ENCODE results near the gene SPDYE4.
A peak's percentile ranks its signal among the peaks of the same experiment; 100 is the strongest.
"Not testable (repeated sequence)": the region's sequence is repeated elsewhere in the genome, so short reads cannot be mapped to it uniquely, and the experiment has no call there.

Gene SPDYE4, protein sequence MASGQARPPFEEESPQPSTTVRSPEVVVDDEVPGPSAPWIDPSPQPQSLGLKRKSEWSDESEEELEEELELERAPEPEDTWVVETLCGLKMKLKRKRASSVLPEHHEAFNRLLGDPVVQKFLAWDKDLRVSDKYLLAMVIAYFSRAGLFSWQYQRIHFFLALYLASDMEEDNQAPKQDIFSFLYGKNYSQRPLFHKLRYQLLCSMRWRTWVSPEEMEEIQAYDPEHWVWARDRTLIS

DNA sequence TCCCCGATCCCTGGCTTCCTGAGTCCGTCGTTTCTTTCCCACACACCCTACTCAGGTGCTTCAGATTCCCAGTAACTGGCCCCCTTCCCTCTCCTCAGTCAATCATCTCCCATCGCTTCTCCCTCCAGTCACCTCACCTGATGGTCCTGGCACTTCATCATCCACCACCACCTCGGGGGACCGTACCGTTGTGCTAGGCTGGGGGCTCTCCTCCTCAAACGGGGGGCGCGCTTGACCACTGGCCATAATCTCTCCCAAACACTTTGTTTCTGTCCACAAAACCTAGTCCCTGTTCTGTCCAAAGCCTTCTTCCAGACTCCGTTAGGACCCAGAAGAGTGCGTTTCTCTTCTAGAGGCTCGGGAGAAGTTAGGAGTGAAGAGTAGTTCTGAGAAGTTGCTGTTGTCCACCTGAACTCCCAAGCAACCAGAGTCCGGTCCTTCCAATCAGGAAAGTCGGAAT lies at the start of gene SPDYE4:
SPDYE4 (minus strand) TSS at position 410 of the 460 bp plus-strand sequence; CDS start at position 246, 164 bp downstream.
- DNase-seq: no peak

DNA sequence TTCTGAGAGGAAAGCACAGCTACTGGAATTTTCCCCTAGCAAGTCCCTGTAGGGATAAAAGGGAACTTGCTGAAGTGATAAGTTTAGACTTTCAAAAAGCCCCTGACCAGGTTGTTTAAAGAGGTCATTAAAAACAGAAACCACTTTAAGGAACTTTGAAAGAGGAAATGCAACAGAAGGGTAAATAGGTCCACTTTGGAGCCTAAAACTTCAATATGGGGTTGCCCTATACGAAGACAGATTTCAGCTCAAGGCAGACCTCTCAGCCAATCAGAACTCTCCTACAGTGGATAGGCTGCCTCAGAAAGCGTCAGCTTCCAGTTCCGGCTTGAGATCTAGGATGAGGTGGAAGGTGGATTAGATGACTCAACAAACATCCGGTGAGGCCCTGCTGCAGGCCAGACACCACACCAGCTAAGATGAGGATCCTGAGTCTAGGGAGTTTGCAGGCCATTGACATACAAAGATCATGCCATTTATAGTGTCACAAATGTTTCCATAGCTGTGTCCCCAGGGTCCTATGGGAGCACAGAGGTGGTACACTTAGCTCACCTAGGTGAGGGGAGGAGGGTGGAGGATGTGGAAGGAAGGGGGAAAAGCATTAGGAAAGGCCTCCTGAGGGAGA lies 48.7 kb upstream of the SPDYE4 start:
- peak in 1 of 2 donors; percentile 11 for DNase-seq

DNA sequence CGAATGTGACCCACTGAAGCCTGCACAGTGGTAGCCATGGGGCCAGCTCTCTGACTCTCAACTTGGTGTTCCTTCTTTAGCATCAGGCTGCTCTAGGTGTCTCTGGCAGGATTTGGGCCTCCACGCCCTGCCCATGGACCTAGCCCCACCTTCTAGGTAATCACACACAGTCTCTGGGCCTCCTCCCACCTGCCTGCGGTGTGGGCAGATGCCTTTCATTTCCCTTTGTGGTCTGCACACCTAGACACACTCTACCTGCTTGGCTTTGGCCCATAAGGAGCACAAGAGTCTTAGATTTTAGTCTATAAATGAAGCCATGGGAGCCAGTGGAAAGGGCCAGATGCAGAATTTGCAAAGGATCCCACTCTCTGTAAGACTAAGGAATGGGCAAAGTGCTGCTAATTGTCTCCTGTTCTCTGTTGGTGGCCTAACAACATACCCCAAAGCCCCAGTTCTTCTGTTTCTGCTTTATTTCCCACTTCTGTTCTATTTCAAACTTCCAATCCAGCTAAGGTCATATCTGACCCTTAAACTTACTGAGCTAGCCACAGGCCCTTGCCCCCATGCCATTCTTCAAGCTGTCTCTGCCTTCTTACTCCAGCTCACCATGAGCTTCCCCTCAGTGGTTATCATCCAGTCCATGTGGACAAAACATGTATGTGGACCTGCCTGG lies 48.0 kb upstream of the SPDYE4 start:
- DNase-seq: no peak

DNA sequence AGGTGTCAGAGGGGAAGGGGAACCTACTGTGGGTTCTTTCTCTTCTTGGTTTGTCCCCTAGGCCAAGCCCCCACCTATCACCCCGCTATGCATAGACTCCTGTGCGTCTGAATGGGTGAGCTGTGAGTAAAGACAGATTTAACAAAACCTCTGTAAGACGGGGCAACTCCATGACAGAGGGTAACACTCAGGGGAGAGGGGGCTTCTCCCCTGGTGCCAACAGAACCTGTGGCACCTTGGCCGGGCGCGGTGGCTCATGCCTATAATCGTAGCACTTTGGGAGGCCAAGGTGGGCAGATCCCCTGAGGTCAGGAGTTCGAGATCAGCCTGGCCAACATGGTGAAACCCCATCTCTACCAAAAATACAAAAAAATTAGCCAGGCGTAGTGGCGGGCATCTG lies 47.0 kb upstream of the SPDYE4 start:
- not testable (repeated sequence) for DNase-seq

DNA sequence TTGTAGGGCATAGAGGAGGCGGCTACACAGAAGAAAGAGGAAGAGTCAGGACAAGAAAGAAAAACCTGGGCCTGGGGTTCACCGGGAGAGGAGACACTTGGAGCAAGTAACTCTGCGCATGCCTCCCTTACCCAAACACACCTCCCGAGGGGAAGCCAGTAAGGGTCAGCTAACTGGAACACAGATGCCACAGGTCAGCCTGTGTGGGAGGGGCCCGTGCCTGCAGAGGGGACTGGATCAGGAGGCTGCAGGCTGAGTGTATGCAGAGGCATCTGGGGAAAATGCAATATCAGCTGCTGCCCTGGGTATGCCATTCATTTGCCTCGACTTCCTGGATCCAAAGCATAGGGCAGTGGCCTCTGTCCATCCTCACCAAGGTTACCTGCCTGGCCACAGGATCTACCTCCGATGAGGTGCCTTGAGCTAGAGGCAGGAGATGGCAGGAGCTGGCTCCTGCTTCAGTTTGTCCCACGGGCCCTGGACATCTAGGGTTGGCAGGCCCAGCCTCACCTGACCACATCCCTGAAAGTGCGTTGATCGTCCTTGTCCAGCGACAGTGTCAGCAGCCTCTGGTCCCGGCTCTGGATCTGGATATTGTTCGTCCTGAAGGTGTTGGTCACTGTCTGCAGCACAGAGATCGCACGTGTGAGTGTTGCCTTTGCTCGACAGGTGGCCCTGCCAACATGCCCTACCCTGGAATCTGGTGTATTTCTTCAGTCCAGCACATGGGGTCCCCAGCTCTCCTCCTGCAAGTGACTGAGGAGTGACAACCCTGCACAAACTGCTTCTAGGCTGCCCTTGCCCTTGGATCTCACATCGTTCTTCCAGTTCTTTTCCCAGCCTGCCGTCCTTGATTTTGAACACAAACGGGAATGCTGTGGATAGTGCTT lies 45.4 kb upstream of the SPDYE4 start:
- DNase-seq: no peak

DNA sequence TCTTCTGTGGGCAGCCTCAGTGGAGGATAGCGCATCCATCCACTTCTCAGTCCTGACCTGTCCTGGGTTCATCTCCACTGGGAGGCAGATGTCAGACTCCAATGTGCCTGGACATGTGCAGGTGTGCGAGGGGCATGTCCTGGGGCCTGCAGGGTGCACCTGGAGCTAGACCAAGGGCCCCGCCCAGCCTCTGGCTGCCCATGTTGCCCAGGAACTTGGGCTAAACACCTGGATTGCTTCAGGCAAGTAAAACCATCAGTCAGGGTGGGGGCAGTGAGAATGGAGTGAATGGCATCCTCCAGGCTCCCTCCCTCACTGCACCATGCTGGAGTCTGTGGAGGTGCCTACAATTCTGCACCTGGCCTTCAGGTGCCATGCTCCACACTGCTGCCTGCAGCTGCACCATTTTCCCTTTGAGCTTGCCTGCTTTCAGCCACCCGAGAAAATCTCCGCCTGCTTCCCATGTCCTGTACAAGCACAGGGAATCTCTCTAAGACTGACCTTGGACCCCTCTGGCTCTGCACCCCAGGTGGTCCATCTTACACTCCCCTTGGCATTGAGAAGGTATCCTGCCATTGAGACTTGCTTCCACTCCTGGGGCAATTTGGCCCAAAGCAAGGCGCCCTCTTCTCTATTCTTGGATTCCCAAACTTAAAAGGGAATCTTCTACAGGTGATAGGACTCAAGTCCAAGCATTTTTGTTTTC lies 42.9 kb upstream of the SPDYE4 start:
- DNase-seq: no peak

DNA sequence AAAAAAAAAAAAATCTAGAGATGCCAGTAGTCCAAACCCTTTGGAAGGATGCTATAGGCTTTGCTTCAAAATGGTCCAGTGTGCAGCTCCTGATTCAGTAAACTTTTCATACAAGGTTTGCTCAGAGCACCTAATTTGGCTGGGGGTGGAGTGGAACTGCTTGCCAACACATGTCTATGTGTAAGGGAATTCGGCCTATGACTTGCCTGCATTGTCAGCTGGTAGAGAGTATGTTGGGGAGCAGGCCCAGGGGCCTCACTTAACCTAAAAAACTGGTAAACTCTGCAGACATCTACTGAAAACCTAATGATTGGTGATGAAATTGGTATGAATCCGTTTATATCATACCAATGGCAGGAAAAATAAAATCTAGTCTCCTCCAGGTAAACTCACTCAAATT lies 42.3 kb upstream of the SPDYE4 start:
- DNase-seq: no peak

DNA sequence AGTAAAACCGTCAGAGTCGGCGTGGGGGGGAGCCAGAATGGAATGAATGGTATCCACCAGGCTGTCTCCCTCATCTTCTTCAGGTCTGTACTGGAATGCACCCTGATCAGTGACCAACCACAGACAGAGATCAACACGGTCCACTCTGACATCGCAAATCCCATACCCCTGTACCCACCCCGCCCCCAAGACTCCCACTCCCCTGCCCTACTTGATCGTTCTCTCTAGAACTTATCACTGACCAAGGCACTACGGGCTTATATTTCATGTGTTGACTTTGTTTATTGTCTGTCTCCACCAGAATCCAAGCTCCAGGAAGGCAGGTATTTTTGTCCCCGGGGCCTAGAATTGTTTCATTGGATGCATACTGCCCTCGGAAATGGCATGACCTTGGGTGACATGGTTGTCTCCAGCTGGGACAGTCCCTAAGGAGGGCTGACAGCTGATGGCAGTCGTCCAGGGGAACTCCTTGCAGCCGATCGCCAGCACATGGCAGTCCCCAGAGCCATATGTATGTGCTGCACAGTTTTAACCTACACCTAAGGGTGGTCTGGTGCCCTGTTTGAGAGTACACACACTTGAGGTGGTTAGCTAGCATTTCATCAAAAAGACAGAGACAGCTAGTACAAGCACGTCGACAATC lies 41.3 kb upstream of the SPDYE4 start:
- no peak for DNase-seq

DNA sequence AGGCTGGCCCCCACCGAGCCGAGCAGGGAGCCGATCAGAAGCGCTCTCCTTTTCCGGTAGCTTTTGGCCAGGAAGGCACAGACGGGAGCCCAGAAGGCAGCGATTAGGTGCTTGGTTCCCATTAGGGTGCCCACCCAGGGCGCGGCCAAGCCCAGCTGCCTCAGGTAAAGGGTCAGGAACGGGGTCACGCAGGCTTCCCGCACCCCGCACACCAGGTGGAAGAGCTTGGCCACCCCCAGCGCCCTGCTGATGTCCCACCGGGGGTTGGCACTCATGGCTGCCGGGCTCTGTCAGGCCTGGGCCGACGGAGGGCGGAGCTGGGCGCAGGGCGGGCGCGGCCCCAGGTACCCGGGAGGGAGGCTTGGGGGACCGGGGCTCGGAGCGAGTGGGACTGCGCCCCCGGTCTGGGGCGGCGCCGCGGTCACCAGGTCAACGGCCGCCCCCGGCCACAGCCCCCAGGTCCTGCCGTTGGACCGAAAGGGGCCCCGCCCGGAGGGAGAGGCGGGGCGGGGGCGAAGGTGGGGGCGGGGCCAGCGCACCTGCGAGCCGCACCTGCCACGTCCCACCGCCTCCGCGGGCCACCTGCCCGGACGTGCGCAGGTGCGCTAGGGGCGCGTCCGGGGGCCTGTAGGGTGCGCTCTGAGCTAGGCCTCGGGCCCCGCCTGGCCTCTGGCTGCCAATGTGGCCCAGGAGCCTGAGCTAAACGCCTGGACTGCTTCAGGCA lies 40.7 kb upstream of the SPDYE4 start, which contains the start of gene MFSD6L:
MFSD6L (minus strand) TSS at position 520 of the 724 bp plus-strand sequence; CDS start at position 275, 245 bp downstream.
- no peak for DNase-seq

DNA sequence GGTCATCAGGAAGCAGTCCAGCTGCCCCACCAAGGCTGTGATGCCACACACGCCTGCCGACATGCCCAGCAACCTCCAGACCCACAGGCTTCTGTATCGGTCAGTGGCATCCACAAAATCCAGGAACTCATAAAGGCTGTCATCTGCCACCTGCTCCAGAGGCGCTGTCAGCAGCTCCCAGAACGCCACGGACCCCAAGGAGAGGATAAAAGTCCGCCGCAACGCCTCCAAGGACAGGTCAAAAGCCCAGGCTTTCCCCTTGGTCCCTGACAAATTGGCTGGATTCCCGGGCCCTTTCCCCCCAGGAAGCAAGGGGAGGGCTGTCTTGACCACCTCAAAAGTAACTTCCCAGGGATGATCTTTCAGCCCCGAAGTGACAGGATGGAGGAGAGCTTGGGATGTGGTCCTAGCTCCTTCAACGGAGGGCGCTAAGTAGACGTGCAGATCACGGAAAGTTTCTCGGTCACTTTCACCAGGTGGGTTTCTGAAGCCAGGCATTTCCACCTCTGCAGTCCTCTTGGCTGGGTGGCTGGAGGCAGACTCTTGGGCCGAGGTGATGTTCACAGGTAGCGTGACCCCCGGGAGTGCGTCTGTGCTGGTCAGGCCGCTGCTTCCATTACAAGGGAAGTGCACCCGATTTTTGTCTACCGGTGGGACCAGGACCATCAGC lies 40.0 kb upstream of the SPDYE4 start:
- no peak for DNase-seq

DNA sequence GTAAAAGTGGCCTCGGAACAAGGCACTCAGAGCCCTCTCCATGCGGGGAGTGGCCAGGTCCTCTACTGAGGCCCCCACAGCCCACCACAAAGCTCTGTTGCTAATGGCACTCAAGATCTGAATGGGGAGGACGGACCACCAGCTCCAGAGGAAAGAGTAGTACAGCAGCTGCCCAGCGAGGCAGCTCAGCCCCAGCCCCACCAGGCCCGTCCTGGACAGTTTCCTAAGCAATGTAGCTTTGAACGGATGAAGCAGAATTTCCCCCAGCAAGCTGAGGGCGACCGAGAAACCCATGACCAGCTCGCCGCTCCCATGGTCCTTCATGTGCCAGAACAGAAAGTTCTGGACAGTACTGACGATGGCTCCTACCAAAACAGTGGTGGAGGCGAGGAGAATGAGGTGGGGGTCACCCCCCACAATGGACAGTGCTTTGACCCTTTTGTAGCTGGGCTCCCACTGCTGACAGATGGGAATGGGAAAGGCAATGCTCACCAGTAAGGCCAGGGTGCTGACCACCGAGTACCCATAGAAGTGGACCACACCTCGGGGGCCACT lies 39.4 kb upstream of the SPDYE4 start:
- no peak for DNase-seq

DNA sequence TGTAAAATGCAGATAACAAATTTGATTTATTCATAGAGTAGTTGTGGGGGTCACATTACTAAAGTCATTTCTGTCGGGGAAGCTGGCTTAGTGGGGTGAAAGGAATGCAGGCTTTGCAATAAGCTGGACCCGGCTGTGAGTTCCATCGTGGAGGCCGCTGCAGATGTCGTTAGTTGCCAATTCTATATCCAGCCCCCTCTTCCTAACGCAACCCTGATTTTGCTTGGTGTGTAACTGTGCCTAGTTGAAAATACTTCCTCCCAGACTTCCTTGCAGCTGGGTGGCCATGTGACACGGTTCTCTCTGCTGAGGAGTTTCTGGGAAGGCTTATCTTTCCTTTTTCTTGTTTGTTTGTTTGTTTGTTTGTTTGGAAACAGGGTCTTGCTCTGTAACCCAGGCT lies 36.3 kb upstream of the SPDYE4 start:
- no peak for DNase-seq

DNA sequence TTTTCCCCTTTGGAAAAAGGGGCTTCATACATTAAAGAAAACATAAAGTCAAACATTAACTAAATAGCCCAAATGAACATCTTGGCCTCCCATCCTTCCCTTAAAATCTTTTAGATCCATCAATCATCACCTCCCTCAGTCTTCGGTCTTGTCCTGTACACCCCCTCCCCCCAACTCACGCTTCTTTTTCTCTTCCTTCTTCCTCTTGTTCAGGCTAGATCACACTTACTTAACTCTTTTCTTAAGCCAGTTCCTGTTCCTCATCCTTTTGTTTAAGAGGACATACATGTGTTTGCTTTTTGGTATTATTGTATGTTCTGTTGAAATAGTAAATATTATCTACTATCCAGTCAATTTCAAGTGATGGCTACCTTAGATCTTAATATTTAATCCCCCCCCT lies 35.3 kb upstream of the SPDYE4 start:
- peak in 1 of 2 donors; percentile 7 for DNase-seq

DNA sequence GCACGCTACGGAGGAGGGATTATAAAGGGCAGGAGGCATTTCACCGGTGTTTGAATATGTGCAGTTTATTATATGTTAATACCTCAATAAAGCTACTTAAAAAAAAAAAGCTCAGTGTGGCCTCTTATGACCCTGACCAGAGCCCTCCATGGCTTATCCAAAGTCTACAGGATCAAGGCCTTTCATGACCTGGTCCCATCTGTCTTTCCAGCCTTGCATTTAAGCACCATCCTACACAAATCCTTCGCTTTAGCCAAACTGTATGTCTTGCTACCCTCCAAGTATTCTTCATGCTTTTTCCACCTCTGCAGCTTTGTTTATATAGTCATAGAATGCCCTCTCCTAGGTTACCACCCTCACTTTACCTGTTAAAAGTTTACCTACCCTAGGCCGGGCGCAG lies 34.3 kb upstream of the SPDYE4 start:
- no peak for DNase-seq

DNA sequence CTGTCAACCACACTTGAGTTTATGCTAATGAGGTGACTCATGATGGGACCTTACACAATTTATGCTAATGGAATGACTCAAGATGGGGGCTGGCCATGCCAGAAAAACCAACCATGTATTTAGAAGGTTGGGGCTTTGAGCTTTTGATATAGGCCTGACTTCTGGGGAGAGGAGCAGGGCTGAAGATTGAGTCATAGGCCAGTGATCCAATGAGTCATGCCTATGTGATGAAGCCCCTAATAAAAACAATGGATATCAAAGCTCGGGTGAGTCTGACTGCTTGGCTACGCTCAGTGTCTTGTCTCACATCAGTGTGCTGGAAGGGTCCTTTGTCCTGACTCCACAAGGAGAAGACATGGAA lies 33.5 kb upstream of the SPDYE4 start:
- no peak for DNase-seq

DNA sequence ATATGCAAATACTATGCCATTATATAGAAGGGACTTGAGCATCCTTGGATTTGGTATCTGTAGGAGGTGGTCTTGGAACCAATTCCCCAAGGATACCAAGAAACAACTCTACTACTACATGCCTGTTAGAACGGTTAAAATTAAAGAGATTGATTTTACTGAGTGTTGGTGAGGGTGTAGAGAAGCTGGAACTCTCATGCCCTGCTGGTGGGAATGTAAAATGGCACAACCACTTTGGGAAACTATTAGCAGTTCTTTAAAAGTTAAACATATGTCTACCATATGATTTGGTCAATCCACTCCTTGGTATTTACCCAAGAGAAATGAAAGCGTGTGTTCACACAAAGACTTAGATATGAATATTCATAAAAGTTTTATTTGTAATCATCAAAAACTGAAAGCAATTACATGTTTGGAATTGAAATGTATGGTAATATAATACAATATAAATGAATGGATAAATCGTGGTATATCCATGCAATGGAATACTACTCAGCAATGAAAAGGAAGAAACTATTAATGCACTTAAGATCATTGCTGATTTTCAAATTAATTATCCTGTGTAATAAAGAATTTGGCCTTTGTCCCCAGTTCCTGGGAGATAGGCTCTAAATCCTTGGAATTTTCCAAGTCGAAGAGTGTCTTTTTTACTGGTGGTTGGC lies 33.0 kb upstream of the SPDYE4 start:
- no peak for DNase-seq

DNA sequence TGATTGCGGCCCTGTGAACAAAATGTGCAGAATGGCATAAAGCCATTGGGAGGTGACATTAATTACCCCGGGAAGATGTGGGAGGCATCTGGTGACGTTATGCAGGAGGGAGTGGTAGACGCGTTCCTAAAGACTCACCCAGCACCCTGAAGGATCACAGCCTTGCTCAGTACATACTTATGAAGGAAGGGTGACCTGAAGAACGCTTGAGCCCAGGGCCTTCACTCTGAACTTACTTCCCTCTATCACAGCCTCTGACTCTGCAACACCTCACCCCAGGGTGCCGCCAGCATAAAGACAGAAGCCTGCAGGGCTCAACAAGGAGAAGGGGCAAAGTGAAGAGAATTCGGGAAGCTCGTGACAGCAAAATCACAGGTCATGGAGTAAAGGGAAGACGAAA lies 31.4 kb upstream of the SPDYE4 start:
- DNase-seq: no peak

DNA sequence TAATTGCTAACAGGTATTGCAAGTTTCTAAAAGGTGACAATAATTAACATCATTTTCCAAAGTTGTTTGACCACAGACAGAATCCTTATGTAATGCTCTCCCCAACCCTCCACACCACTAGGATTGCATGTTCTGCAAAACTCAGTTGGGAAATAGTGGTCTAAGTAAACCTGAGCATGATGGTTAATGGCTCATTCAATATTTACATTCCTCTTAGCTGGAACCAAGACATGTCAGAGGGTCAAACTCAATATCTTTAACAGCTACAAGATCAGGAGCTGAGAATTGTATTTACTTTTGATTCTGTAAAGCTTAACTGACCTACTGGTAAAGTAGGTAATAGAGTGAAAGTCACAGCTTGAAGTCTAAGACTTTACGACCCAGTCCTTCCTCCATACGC lies 30.7 kb upstream of the SPDYE4 start:
- DNase-seq: no peak

DNA sequence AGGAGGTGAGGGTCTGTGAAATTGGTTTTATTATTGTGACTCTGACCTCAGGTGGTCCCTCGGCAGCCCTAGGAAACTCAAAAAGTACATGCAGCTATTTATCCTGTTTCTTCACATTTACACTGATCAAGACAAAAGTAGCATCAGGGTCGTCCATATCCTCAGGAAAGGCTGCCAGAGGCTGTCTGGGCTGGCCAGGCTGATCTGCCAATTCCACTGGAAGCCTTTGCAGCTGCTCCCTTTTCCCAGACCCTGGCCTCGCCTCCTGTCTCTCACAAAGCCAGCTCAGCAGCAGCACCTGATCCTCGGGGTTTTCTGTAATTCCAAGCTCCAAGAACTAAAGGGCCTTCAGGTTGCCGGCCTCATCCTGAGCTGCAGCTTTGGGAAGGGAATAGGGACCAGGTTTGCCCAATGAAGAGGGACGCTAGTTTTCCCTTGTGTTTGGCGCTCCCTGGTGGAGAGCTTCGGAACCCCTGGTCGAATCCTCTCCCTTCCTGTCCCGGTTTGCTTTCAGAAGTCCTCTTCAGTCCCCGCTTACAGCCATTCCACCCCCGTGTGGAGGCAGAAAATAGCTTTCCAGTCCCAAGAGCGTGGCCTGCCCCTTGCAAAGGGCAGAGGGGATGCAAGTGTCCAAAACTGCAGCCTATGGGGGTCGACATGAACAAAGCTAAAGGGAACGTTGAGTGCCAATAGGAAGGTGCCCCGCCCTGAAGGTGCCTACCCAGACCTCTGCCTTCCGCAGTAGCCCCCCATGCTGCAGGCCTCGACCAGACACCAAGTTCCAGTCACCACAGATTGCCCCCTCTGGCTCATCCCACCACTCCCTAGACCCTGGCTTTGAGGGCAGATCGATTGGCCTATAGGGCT lies 27.4 kb upstream of the SPDYE4 start:
- peak; percentile 22 to 52 for DNase-seq

Data from bone marrow (tissue), 2 donors.